ENCODE results near the gene SLC10A4. TPM values are rescaled to one million over a fixed set of nuclear protein-coding genes. Genes with fewer than 3 reads are reported as not detected.
A peak's percentile ranks its signal among the peaks of the same experiment; 100 is the strongest.

Gene SLC10A4
- total and polyA plus RNA-seq, 4 donors = 4.4 to 8.3 (median 6.9) TPM

- H3K9me3 ChIP-seq (ENCODE audit: control insufficient read depth, insufficient read depth, low read length) = no peaks in the 10 kb centered on the region
- DNase-seq (ENCODE audit: low read depth in 4 of 6, low spot score in 6 of 6) = peak in 1 of 6 donors; percentile 29
- H3K27me3 ChIP-seq (ENCODE audit: control insufficient read depth, insufficient read depth, low read length) = peaks cover 54% of the 10 kb centered on the region
Measured at GRCh38 chr4:48483777-48484493, 792 bp downstream of the SLC10A4 start.

GRCh38 chr4:48484494-48485168, 1.5 kb downstream of the SLC10A4 start:
- Histone ChIP-seq H3K4me3 (ENCODE audit: low read depth, low read length) (no peak overlapping the region), H3K27me3 (ENCODE audit: control insufficient read depth, insufficient read depth, low read length) (peaks cover 61% of the 10 kb centered on the region)

More at GRCh38 chr4:48483777-48484493, 792 bp downstream of the SLC10A4 start:
- WGBS (ENCODE audit: insufficient coverage) = 4% methylated on average over 66 of the region's 66 CpGs
- no peaks in the 10 kb centered on the region for H3K36me3 ChIP-seq (ENCODE audit: control insufficient read depth, insufficient read depth, low read length)
- peaks cover 7% of the 10 kb centered on the region for H3K4me1 ChIP-seq (ENCODE audit: control insufficient read depth, insufficient read depth, low read length)
- no peak overlapping the region for H3K27ac ChIP-seq (ENCODE audit: low read depth, low read length)
- no peak overlapping the region for H3K4me3 ChIP-seq (ENCODE audit: low read depth, low read length)

GRCh38 chr4:48489683-48490011, 6.5 kb downstream of the SLC10A4 start:
- Histone ChIP-seq H3K4me3 (ENCODE audit: low read depth, low read length) (no peak overlapping the region), H3K36me3 (ENCODE audit: control insufficient read depth, insufficient read depth, low read length) (no peaks in the 10 kb centered on the region), H3K4me1 (ENCODE audit: control insufficient read depth, insufficient read depth, low read length) (peaks cover 13% of the 10 kb centered on the region), H3K9me3 (ENCODE audit: control insufficient read depth, insufficient read depth, low read length) (no peaks in the 10 kb centered on the region), H3K27me3 (ENCODE audit: control insufficient read depth, insufficient read depth, low read length) (peaks cover 55% of the 10 kb centered on the region), H3K27ac (ENCODE audit: low read depth, low read length) (no peak overlapping the region)
- 2% methylated on average over 13 of the region's 14 CpGs for WGBS (ENCODE audit: insufficient coverage)
- DNase-seq (ENCODE audit: low read depth in 4 of 6, low spot score in 6 of 6) = no peak

More at GRCh38 chr4:48484494-48485168, 1.5 kb downstream of the SLC10A4 start:
- H3K9me3 ChIP-seq (ENCODE audit: control insufficient read depth, insufficient read depth, low read length) = no peaks in the 10 kb centered on the region
- WGBS (ENCODE audit: insufficient coverage) = 25% methylated on average over 18 of the region's 22 CpGs
- no peak for DNase-seq (ENCODE audit: low read depth in 4 of 6, low spot score in 6 of 6)
- peaks cover 9% of the 10 kb centered on the region for H3K4me1 ChIP-seq (ENCODE audit: control insufficient read depth, insufficient read depth, low read length)
- H3K27ac ChIP-seq (ENCODE audit: low read depth, low read length) = no peak overlapping the region
- H3K36me3 ChIP-seq (ENCODE audit: control insufficient read depth, insufficient read depth, low read length) = no peaks in the 10 kb centered on the region

- DNase-seq (ENCODE audit: low read depth in 4 of 6, low spot score in 6 of 6) = peak in 1 of 6 donors; percentile 29
- Histone ChIP-seq H3K9me3 (ENCODE audit: control insufficient read depth, insufficient read depth, low read length) (no peaks in the 10 kb centered on the region), H3K36me3 (ENCODE audit: control insufficient read depth, insufficient read depth, low read length) (no peaks in the 10 kb centered on the region), H3K27ac (ENCODE audit: low read depth, low read length) (no peak within 1 kb of the TSS), H3K27me3 (ENCODE audit: control insufficient read depth, insufficient read depth, low read length) (peaks cover 50% of the 10 kb centered on the region), H3K4me1 (ENCODE audit: control insufficient read depth, insufficient read depth, low read length) (peaks cover 13% of the 10 kb centered on the region), H3K4me3 (ENCODE audit: low read depth, low read length) (no peak within 1 kb of the TSS)
- WGBS (ENCODE audit: insufficient coverage) = under 1% methylated on average over 79 of the region's 80 CpGs
Measured at GRCh38 chr4:48490012-48490679, 7.0 kb downstream of the SLC10A4 start, which contains the start of gene ZAR1. Gene ZAR1 (plus strand): TSS chr4:48490252. CDS start chr4:48490292, 40 bp downstream.

- DNase-seq (ENCODE audit: low read depth in 4 of 6, low spot score in 6 of 6) = no peak
- Histone ChIP-seq H3K9me3 (ENCODE audit: control insufficient read depth, insufficient read depth, low read length) (no peaks in the 10 kb centered on the region), H3K4me1 (ENCODE audit: control insufficient read depth, insufficient read depth, low read length) (peaks cover 13% of the 10 kb centered on the region), H3K4me3 (ENCODE audit: low read depth, low read length) (no peak overlapping the region), H3K27me3 (ENCODE audit: control insufficient read depth, insufficient read depth, low read length) (peaks cover 45% of the 10 kb centered on the region), H3K36me3 (ENCODE audit: control insufficient read depth, insufficient read depth, low read length) (no peaks in the 10 kb centered on the region), H3K27ac (ENCODE audit: low read depth, low read length) (no peak overlapping the region)
- WGBS (ENCODE audit: insufficient coverage) = 4% methylated on average over 104 of the region's 104 CpGs
Measured at GRCh38 chr4:48490680-48491513, 7.8 kb downstream of the SLC10A4 start.

- Histone ChIP-seq H3K9me3 (ENCODE audit: control insufficient read depth, insufficient read depth, low read length) (no peaks in the 10 kb centered on the region), H3K27me3 (ENCODE audit: control insufficient read depth, insufficient read depth, low read length) (peaks cover 44% of the 10 kb centered on the region), H3K27ac (ENCODE audit: low read depth, low read length) (no peak overlapping the region), H3K36me3 (ENCODE audit: control insufficient read depth, insufficient read depth, low read length) (no peaks in the 10 kb centered on the region), H3K4me1 (ENCODE audit: control insufficient read depth, insufficient read depth, low read length) (peaks cover 13% of the 10 kb centered on the region), H3K4me3 (ENCODE audit: low read depth, low read length) (no peak overlapping the region)
- WGBS (ENCODE audit: insufficient coverage) = 34% methylated on average over 20 of the region's 23 CpGs
- no peak for DNase-seq (ENCODE audit: low read depth in 4 of 6, low spot score in 6 of 6)
Measured at GRCh38 chr4:48491514-48492176, 8.5 kb downstream of the SLC10A4 start.

GRCh38 chr4:48493452-48494100, 10.4 kb downstream of the SLC10A4 start:
- Histone ChIP-seq H3K27me3 (ENCODE audit: control insufficient read depth, insufficient read depth, low read length) (peaks cover 36% of the 10 kb centered on the region), H3K27ac (ENCODE audit: low read depth, low read length) (no peak overlapping the region), H3K9me3 (ENCODE audit: control insufficient read depth, insufficient read depth, low read length) (no peaks in the 10 kb centered on the region), H3K4me1 (ENCODE audit: control insufficient read depth, insufficient read depth, low read length) (peaks cover 13% of the 10 kb centered on the region), H3K4me3 (ENCODE audit: low read depth, low read length) (no peak overlapping the region), H3K36me3 (ENCODE audit: control insufficient read depth, insufficient read depth, low read length) (no peaks in the 10 kb centered on the region)
- no CpG with 5 or more reads among the region's 4 CpGs for WGBS (ENCODE audit: insufficient coverage)
- no peak for DNase-seq (ENCODE audit: low read depth in 4 of 6, low spot score in 6 of 6)

GRCh38 chr4:48495941-48496340, 12.8 kb downstream of the SLC10A4 start:
- Histone ChIP-seq H3K4me3 (ENCODE audit: low read depth, low read length) (no peak overlapping the region), H3K36me3 (ENCODE audit: control insufficient read depth, insufficient read depth, low read length) (no peaks in the 10 kb centered on the region), H3K9me3 (ENCODE audit: control insufficient read depth, insufficient read depth, low read length) (no peaks in the 10 kb centered on the region), H3K4me1 (ENCODE audit: control insufficient read depth, insufficient read depth, low read length) (peaks cover 5% of the 10 kb centered on the region), H3K27me3 (ENCODE audit: control insufficient read depth, insufficient read depth, low read length) (peaks cover 18% of the 10 kb centered on the region), H3K27ac (ENCODE audit: low read depth, low read length) (no peak overlapping the region)
- no peak for DNase-seq (ENCODE audit: low read depth in 4 of 6, low spot score in 6 of 6)
- WGBS (ENCODE audit: insufficient coverage) = 100% methylated on average over 2 of the region's 2 CpGs
